GM18520 (cell line): ENCODE measurements around the gene PDLIM1.
"Not testable (repeated sequence)": the region's sequence is repeated elsewhere in the genome, so short reads cannot be mapped to it uniquely, and the experiment has no call there.

Experiments
- ATAC-seq: cut with Tn5 transposase; IDR thresholded peaks from one replicate; pipeline ENCODE4 v1.9.1; 2021; ENCODE audit not compliant: unreplicated experiment

PDLIM1 gene

DNA sequence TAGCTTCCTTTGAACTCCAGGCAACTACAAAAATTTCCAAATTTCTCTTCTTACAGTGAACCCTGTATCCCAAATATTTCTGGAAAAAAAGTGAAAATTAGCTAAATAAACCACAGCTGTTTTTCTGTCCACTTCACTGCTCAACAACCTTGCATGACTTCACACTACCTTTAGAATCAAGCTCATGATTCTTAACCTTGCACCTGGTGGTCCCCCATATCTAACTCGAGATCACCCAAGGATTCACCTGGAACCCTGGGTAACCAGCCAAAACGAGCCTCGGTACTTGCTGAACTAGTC lies 47.5 kb downstream of the PDLIM1 start:
- no peak for ATAC-seq

GRCh38 chr10:95242581-95243317 lies 48.1 kb downstream of the PDLIM1 start:
- ATAC-seq: no peak

DNA sequence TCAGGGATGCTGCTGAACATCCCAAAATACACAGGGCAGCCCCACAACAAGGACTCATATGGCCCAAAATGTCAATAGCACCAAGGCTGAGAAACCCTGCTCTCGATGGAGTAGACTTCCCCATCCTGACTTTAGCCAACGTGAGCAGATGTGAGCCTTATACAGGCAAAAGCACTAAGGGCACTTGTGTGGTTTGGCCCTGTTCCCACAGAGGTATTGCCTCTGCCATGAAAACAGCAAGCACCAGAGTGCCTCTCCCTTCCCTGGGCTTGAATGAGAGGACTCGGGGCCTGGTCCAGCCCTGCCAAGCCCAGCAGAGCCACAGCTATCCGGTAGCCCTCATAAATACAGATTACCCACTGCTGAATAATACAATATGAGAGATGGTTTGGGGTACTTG lies 49.3 kb downstream of the PDLIM1 start:
- ATAC-seq: no peak

- ATAC-seq: no peak
These were observed 50.0 kb downstream of the PDLIM1 start for GRCh38 chr10:95240811-95241210.

DNA sequence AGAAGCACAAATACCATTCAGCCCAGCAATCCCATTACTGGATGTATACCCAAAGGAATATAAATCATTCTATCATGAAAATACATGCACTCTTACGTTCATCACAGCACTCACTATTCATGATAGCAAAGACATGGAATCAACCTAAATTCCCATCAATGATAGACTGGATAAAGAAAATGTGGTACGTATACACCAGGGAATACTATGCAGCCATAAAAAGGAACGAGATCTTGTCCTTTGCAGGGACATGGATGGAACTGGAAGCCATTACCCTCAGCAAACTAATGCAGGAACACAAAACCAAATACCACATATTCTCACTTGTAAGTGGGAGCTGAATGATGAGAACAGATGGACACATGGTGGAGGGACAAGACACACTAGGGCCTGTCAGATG lies 50.7 kb downstream of the PDLIM1 start:
- not testable (repeated sequence) for ATAC-seq

GRCh38 chr10:95237376-95238170 lies 53.2 kb downstream of the PDLIM1 start:
- no peak for ATAC-seq

GRCh38 chr10:95236068-95236903 lies 54.5 kb downstream of the PDLIM1 start:
- ATAC-seq: peak; percentile 97

DNA sequence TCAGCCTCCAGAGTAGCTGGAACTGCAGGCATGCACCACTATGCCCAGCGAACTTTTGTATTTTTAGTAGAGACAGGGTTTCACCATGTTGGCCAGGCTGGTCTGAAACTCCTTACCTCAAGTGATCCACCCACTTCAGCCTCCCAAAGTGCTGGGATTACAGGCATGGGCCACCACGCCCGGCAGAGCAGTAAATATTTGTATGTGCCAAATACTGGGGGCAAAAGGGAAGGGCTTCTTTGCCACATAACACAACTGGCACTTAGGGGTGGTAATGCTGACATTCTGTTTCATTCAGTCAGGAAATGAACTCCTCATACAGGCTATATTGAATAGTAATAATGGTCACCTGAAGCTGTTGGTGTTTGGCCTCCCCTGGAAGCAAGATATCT lies 55.1 kb downstream of the PDLIM1 start:
- ATAC-seq: no peak

GRCh38 chr10:95234951-95235350 lies 55.9 kb downstream of the PDLIM1 start:
- no peak for ATAC-seq

GRCh38 chr10:95233377-95234034 lies 57.3 kb downstream of the PDLIM1 start:
- no peak for ATAC-seq

GRCh38 chr10:95230677-95231586 lies 59.9 kb downstream of the PDLIM1 start:
- not testable (repeated sequence) for ATAC-seq

- no peak for ATAC-seq
These were observed 60.8 kb downstream of the PDLIM1 start for GRCh38 chr10:95229724-95230627.

DNA sequence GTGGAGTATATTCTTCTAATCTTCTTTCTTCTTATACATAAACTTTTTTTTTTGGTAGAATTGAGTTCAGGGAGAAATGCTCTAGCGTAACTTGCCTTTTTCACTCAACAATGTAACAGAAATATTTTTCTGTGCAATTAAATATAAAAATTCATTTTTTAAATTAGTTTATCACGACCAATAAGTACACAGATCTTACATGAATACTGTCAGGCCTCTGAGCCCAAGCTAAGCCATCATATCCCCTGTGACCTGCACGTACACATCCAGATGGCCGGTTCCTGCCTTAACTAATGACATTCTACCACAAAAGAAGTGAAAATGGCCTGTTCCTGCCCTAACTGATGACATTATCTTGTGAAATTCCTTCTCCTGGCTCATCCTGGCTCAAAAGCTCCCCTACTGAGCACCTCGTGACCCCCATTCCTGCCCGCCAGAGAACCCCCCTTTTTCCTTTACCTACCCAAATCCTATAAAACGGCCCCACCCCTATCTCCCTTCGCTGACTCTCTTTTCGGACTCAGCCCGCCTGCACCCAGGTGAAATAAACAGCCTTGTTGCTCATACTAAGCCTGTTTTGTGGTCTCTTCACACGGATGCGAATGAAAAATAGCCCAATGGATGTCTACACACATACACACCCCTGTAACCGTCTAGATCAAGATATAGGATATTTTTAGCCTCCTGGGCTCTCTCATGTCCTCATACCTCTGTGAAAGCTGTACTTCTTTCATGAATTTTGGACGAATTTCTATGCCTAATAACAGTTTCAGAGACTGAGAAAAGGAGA lies 61.7 kb downstream of the PDLIM1 start:
- ATAC-seq: not testable (repeated sequence)

DNA sequence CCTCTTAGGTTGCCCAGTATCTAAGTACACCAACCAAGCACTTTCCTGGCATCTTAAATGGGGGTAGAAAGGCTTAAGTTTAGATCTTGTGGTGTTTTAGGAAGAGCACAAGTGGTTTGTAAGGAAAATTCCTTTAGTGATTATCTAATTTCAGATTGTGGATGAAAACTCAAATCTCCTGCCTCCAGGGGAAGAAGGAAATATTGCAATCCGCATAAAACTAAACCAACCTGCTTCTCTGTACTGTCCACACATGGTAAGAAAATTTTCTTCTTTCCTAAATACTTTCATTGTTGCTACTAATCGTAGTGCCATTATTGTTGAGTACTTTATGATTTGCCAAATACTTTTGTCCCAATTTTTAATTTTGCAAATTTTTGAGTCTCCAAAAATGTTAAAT lies 65.7 kb downstream of the PDLIM1 start:
- ATAC-seq: no peak

DNA sequence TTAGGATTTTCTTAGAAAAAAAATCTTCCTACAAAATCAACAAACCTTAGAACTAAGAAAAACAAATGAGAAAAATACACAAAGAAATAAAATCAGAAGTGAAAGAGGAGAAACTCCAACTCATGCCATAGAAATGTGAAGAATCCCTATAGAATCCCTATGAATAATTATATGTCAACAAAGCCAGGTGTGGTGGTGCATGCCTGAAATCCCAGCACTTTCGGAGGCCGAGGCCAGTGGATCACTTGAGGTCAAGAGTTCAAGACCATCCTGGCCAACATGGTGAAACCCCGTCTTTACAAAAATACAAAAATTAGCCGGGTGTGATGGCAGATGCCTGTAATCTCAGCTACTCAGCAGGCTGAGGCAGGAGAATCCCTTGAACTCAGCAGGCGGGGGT lies 69.7 kb downstream of the PDLIM1 start:
- ATAC-seq: no peak

DNA sequence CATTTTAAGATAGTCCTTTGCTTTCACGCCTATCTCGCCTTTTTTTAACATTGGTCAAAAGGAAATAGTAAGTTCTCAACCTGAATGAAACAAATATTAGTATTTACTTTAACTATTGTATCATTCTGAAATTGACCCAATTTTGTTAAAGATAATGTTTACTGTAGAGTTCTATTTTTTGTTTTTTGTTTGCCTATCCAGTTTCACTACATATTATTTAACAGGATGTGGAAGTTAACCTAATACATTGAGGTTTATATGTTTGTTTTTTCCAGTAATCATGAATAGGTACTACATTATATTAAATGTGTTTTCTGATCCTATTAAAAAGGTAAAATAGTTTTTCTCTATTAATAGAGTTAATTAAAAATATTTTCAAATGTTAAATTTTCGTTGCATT lies 70.3 kb downstream of the PDLIM1 start:
- ATAC-seq: no peak

GRCh38 chr10:95217476-95217875 lies 73.3 kb downstream of the PDLIM1 start:
- no peak for ATAC-seq

DNA sequence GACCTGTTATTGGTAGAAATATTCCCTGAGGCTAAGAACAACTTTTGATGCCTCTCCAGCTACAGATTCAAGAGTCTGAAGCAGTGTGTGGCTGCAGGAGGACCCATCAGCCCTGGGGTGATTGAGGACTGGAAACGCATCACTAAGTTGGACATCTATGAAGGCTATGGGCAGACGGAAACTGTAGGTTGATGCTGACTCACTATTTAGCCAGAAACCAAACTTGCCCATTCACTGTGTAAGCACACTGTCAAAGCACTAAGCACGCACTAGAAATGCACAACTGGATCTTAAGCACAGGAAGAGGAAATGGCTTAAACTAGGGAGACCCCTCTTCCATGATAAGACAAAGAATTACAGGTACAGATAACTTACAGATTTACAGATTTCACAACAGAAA lies 76.0 kb downstream of the PDLIM1 start:
- ATAC-seq: no peak
